Measurements from ENCODE around the gene PDE6D.

DNA sequence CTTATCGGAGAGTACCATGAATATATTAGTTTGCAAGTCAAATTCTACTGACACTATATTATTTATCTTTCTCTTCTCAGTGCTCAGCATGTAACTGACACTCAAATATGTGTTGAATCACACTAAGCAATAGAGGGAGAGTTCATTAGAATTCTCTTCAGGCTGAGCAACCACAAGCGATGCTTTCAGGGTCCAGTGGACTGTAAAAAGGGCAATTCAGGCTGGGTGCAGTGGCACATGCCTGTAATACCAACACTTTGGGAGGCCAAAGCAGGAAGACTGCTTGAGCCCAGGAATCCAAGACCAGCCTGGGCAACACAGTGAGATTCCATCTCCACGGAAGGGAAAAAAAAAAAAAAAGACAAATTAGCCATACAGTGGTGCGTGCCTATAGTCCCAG lies 16.3 kb downstream of the PDE6D start:
- TF ChIP-seq, protein P1, sequence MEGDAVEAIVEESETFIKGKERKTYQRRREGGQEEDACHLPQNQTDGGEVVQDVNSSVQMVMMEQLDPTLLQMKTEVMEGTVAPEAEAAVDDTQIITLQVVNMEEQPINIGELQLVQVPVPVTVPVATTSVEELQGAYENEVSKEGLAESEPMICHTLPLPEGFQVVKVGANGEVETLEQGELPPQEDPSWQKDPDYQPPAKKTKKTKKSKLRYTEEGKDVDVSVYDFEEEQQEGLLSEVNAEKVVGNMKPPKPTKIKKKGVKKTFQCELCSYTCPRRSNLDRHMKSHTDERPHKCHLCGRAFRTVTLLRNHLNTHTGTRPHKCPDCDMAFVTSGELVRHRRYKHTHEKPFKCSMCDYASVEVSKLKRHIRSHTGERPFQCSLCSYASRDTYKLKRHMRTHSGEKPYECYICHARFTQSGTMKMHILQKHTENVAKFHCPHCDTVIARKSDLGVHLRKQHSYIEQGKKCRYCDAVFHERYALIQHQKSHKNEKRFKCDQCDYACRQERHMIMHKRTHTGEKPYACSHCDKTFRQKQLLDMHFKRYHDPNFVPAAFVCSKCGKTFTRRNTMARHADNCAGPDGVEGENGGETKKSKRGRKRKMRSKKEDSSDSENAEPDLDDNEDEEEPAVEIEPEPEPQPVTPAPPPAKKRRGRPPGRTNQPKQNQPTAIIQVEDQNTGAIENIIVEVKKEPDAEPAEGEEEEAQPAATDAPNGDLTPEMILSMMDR (IDR thresholded peaks at IDR 0.05) = no peak
- TF ChIP-seq EZH2 (IDR thresholded peaks at IDR 0.05; ENCODE audit: borderline replicate concordance, insufficient read depth, low read depth, low read length, poor library complexity, severe bottlenecking) = no peak
